ENCODE results near the gene FAM241B.

Gene FAM241B

GRCh38 chr10:69645296-69646184, 15.5 kb downstream of the FAM241B start:
- H3K4me3 ChIP-seq (replicated peaks; ENCODE audit: insufficient read depth, low read length): no peak overlapping the region
- peaks cover 2% of the 10 kb centered on the region for H3K27me3 ChIP-seq (ENCODE audit: insufficient read depth, poor library complexity, severe bottlenecking)
- no peak for DNase-seq (ENCODE audit: low read depth in 1 of 2, low spot score in 1 of 2)
- no peak overlapping the region for H3K27ac ChIP-seq (replicated peaks)
- TF ChIP-seq POLR2AphosphoS5 (IDR thresholded peaks at IDR 0.05; ENCODE audit: low read depth) (no peak), CTCF (IDR thresholded peaks at IDR 0.05; ENCODE audit: insufficient read depth, low read length) (no peak), SPI1 (IDR thresholded peaks at IDR 0.05; ENCODE audit: borderline replicate concordance, low read depth) (no peak), REST (IDR thresholded peaks at IDR 0.05; ENCODE audit: insufficient replicate concordance, low read depth) (no peak), GABPA (IDR thresholded peaks at IDR 0.05; ENCODE audit: low read depth) (no peak)

GRCh38 chr10:69646185-69647060, 16.4 kb downstream of the FAM241B start:
- Histone ChIP-seq H3K27ac (replicated peaks) (no peak overlapping the region), H3K4me3 (replicated peaks; ENCODE audit: insufficient read depth, low read length) (no peak overlapping the region), H3K27me3 (ENCODE audit: insufficient read depth, poor library complexity, severe bottlenecking) (peaks cover 3% of the 10 kb centered on the region)
- TF ChIP-seq GABPA (IDR thresholded peaks at IDR 0.05; ENCODE audit: low read depth) (no peak), REST (IDR thresholded peaks at IDR 0.05; ENCODE audit: insufficient replicate concordance, low read depth) (no peak)
- DNase-seq (ENCODE audit: low read depth in 1 of 2, low spot score in 1 of 2): no peak

- Histone ChIP-seq H3K27me3 (ENCODE audit: insufficient read depth, poor library complexity, severe bottlenecking) (peaks cover 7% of the 10 kb centered on the region), H3K27ac (replicated peaks) (no peak overlapping the region), H3K4me3 (replicated peaks; ENCODE audit: insufficient read depth, low read length) (no peak overlapping the region)
- DNase-seq (ENCODE audit: low read depth in 1 of 2, low spot score in 1 of 2): no peak
- no peak for TF ChIP-seq GABPA (IDR thresholded peaks at IDR 0.05; ENCODE audit: low read depth)
- TF ChIP-seq POLR2AphosphoS5 (IDR thresholded peaks at IDR 0.05; ENCODE audit: low read depth): no peak
- no peak for TF ChIP-seq SPI1 (IDR thresholded peaks at IDR 0.05; ENCODE audit: borderline replicate concordance, low read depth)
- TF ChIP-seq CTCF (IDR thresholded peaks at IDR 0.05; ENCODE audit: insufficient read depth, low read length): no peak
- no peak for TF ChIP-seq REST (IDR thresholded peaks at IDR 0.05; ENCODE audit: insufficient replicate concordance, low read depth)
Observed at GRCh38 chr10:69647126-69647525, 17.1 kb downstream of the FAM241B start.
